DMS79 treated with DMSO at 0.1 percent for 48 hours (cell line): ENCODE results near the gene ADAM20.
"Not testable (repeated sequence)": the region's sequence is repeated elsewhere in the genome, so short reads cannot be mapped to it uniquely, and the experiment has no call there.

Experiments used
- DNase-seq: peaks from one replicate; lab custom pipeline; 2025; lab: John Stamatoyannopoulos, UW

The ADAM20 gene

GRCh38 chr14:70534904-70535303 lies at the start of gene ADAM20:
Gene ADAM20, minus strand, starts transcription at chr14:70535004. Its CDS starts 10,247 bp downstream, at chr14:70524757.
- no peak for DNase-seq

GRCh38 chr14:70576891-70577290 lies 42.1 kb upstream of the ADAM20 start:
- no peak for DNase-seq

DNA sequence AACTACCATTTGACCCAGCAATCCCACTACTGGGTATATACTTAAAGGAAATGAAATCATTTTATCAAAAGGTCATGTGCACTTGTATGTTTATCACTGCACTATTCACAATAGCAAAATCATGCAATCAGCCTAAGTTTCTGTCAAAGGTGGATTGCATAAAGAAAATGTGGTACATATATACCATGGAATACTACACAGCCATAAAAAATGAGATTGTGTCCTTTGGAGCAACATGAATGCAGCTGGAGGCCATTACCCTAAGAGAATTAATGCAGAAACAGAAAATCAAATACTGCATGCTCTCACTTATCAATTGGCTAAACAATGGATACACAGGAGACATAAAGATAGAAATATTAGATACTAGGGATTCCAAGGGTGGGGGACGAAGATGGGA lies 38.2 kb upstream of the ADAM20 start:
- DNase-seq: no peak

- DNase-seq: no peak
Observed at GRCh38 chr14:70571139-70571538, 36.3 kb upstream of the ADAM20 start.

GRCh38 chr14:70567791-70568190 lies 33.0 kb upstream of the ADAM20 start:
- no peak for DNase-seq

DNA sequence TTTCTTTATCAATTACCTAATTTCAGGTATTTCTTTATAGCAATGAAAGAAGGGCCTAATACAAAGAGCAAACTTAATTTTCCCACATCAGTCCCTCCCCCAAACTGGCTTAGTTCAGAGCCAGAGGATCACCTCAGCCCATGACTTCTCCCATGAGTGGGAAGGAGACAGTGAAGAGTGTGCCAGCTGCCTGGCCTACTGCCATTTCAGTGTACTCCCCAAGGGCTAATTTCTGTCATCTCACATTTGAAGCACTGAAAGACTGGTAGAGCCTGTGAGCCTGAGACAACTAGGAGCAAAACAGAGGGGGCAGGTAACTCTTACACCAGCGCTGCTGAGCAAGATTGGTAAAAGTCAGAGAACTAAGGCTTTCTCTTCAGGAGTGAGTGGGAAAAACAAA lies 29.1 kb upstream of the ADAM20 start:
- DNase-seq: no peak

DNA sequence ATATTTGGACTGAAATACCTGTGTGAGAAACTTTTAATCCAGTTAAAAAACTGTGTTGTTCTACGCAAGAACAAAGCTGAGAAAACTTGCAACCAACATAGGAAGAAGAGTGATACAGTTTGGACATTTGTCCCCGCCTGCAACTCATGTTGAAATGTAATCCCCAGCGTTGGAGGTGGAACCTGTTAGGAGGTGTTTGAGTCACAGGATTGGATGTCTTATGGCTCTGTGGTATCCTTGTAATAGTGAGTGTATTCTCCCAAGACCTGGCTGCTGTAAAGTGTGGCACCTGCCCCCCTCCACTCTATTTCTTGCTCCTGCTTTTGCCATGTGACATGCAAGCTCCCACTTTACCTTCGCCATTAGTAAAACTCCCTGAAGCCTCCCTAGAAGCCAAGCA lies 28.6 kb upstream of the ADAM20 start:
- DNase-seq: no peak

GRCh38 chr14:70558356-70558755 lies 23.6 kb upstream of the ADAM20 start:
- DNase-seq: no peak

DNA sequence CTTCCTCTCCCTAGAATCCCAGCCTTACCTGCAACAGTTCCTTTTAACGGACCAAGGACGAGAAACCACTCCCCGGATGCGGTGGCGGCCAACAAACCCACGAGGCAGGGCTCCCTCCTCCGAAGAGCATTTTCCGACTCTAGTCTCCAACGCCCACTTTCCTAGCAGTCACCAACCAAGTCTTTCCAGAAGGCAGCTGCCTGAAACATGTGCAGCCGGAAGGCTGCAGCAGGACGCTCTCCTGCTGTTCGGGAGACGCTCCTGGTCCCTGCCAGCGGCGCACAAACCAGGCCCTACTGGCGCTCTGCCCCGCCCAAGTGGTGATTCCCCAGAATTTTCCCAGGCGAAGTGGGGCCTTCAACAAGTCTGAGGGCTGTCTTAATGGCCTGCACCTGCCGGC lies 21.1 kb upstream of the ADAM20 start:
- DNase-seq: no peak

DNA sequence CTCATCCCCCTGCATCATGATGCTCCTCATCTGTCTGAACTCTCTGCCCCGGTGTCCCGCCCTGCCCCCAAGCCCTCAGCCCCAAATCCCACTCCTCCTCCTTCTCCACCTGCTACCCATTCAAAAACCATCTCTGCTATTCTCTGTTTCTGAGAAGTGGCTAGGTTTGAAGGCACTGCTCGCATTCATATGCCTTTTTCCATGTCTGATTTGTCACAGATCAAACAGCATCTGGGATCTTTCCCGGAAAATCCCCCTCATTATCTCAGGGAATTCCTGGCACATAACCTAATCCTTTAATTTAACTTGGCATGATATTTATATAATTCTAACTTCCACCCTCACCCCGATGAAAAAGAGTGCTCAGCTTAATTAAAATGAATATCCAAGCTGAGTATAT lies 3.3 kb upstream of the ADAM20 start:
- no peak for DNase-seq

DNA sequence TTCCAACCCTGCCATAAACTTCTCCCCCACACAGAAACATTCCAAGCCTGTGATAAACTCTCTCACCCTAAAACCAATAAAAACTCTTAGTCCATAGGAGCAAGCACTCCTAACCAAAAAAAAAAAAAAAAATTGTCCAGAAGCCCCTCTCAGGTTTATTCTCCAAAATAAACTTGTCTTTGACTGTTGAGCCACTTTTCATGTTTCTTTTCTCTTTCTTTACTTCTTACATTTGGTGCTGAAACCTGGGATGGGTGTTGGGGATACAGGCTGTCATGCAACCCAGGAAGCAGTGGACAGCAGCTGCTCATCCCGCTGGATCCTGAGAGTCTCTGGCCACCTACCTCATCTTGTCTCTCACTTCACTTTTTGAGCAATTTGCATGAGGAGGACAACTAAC lies 2.0 kb upstream of the ADAM20 start:
- DNase-seq: no peak

- DNase-seq: no peak
Observed at GRCh38 chr14:70530417-70530816, 4.4 kb downstream of the ADAM20 start.

GRCh38 chr14:70527501-70528105 lies 7.2 kb downstream of the ADAM20 start:
- no peak for DNase-seq

DNA sequence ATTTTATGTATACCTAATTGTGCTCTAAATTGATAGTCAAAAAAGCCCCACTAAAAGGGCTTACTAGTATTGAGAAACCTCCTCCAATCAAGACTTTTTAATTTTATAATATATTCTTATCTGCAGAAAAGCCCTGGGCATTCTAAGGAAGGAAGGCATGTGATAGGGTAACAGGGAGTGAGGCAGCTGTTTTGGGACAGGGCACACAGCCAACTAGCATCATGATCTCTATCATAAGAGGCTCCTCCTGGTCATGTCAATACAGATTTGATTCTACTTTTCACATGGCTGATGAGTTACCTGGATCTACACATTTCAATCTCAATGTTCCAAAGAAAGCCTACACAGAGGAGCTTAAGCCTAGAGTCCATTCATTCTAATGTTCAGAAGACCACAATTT lies 9.1 kb downstream of the ADAM20 start:
- DNase-seq: no peak

- DNase-seq: no peak
Observed at GRCh38 chr14:70515811-70516210, 19.0 kb downstream of the ADAM20 start.

GRCh38 chr14:70514168-70515069 lies 20.4 kb downstream of the ADAM20 start:
- no peak for DNase-seq

- no peak for DNase-seq
Observed at GRCh38 chr14:70498191-70498590, 36.6 kb downstream of the ADAM20 start.

DNA sequence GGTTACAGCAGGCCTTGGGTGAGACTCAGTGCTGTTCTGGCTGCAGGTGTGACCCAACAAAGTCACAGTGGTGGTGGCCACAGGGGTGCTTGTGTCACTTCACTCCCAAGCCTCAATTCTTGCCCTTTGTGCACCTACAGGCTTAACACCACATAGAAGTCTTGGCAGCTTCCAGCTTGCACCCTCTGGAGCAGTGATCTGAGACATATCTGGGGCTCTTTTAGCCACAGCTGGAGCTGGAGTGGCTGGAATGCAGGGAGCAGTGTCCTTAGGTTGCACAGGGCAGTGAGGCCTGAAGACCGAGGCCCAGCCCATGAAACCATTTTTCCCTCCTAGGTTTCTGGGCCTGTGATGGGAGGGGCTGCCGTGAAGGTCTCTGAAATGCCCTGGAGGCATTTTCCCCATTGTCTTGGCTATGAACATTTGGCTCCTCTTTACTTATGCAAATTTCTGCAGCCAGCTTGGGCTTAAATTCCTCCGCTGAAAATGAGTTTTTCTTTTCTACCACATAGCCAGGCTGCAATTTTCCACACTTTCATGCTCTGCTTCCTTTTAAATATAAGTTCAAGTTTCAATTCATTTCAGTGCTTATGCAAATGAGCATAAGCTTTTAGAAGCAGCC lies 45.1 kb downstream of the ADAM20 start:
- no peak for DNase-seq

DNA sequence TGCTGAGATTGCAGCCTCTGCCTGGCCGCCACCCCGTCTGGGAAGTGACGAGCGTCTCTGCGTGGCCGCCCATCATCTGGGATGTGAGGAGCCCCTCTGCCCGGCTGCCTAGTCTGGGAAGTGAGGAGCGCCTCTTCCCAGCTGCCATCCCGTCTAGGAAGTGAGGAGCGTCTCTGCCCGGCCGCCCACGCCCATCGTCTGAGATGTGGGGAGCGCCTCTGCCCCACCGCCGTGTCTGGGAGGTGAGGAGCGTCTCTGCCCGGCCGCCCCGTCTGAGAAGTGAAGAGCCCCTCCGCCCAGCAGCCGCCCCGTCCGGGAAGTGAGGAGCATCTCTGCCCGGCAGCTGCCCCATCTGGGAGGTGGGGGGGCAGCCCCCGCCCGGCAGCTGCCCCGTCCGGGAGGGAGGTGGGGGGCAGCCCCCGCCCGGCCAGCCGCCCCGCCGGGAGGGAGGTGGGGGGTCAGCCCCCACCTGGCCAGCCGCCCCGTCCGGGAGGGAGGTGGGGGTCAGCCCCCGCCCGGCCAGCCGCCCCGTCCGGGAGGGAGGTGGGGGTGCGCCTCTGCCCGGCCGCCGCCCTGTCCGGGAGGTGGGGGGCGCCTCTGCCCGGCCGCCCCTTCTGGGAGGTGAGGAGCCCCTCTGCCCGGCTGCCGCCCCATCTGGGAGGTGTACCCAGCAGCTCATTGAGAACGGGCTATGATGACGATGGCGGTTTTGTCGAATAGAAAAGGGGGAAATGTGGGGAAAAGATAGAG lies 57.3 kb downstream of the ADAM20 start:
- not testable (repeated sequence) for DNase-seq

GRCh38 chr14:70475459-70475858 lies 59.3 kb downstream of the ADAM20 start:
- not testable (repeated sequence) for DNase-seq

DNA sequence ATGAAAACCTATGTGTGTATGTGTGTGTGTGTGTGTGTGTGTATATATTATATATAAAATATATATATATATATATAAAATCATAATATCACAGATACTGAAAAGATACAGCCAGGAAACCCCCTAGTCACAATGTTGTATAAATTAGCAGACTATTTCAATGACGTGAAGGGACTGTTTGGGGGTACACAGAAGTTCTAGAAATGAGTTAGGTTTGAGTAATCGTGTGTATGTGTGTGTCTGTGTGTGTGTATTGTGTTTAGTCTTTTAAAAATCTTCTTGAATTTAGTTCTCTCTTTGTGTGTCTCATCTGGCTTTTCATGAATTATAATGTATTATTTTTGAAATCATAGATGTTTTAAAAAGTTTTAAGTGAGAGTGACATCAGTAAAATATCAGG lies 61.0 kb downstream of the ADAM20 start:
- no peak for DNase-seq
